ENCODE measurements around the gene CDH6. TPM values are rescaled to one million over a fixed set of nuclear protein-coding genes. Genes with fewer than 3 reads are reported as not detected.
A peak's percentile ranks its signal among the peaks of the same experiment; 100 is the strongest.

The CDH6 gene
- total and polyA plus RNA-seq, 2 of the 4 experiments (the other 2 are of a cell fraction) = 72.2 to 232 TPM

DNA sequence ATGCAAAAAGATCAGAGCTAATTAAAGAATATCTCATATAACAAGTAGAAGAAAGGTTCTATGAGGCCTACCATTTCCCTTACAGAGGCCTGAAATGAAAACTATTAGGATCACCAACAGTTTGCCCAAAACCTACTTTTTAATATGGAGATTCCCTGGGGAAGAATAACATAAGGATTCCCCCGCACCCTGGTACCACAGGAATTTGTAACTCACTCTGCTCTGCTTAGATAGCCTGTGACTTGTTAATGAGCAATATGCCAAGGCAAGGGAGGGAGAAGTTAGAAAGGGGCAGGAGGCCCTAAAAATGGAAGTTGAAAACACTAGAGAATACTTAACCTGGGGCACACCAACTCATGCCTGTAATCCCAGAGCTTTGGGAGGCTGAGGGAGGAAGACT, 107.0 kb downstream of the CDH6 start:
- no peak overlapping the region for H3K4me2 ChIP-seq (ENCODE audit: low read depth, low read length)
- H2AK5ac ChIP-seq (ENCODE audit: low read depth, low read length) = no peak overlapping the region
- no CpG with 5 or more reads among the region's 1 CpG for WGBS, 2 experiments (ENCODE audit: extremely low coverage in 2 of 2, insufficient read length in 1 of 2)
- no peaks in the 10 kb centered on the region for H3K9me1 ChIP-seq (ENCODE audit: insufficient read depth, low read length)
- H2BK120ac ChIP-seq (ENCODE audit: low read depth, low read length) = no peak overlapping the region
- no peaks in the 10 kb centered on the region for H4K20me1 ChIP-seq (ENCODE audit: insufficient read depth, low read length)
- no peak overlapping the region for H4K91ac ChIP-seq (ENCODE audit: insufficient read depth, low read depth, low read length)
- ChIA-PET CTCF (interaction anchor here (0.6 kb wide), 1 partner anchor 38 kb away, joined by 4 read pairs; no protein-coding TSS in a partner anchor), POLR2A (ENCODE audit: unreplicated experiment) (no interaction called here)
- H3K4me1 ChIP-seq (ENCODE audit: control insufficient read depth, insufficient read depth, low read length) = peaks cover 3% of the 10 kb centered on the region; the same call in 1 of the 2 replicates
- no peak overlapping the region for H3K56ac ChIP-seq (ENCODE audit: extremely low read depth, insufficient read depth, low read length)
- no peak overlapping the region for H3K14ac ChIP-seq (replicated peaks; ENCODE audit: low read depth, low read length)
- no peak overlapping the region for H4K5ac ChIP-seq (ENCODE audit: low read depth, low read length)
- no peak overlapping the region for H3K27ac ChIP-seq (ENCODE audit: insufficient read depth, low read length)
- no peaks in the 10 kb centered on the region for H3K9me3 ChIP-seq (ENCODE audit: control insufficient read depth, insufficient read depth, low read length)
- H3K4ac ChIP-seq (ENCODE audit: low read depth, low read length) = no peak overlapping the region
- no peak overlapping the region for H4K8ac ChIP-seq (ENCODE audit: low read depth in 2 of 2, low read length in 2 of 2)
- no peaks in the 10 kb centered on the region for H3K27me3 ChIP-seq (ENCODE audit: control insufficient read depth, insufficient read depth, low read length)
- dilution Hi-C loops (cut with HindIII; ENCODE audit: low sequenced_read_pairs, unreplicated experiment) = no loop called here
- TF ChIP-seq BHLHE40 (IDR thresholded peaks at IDR 0.05; ENCODE audit: low read depth, low read length) = no peak
- no peak for TF ChIP-seq MAZ (IDR thresholded peaks at IDR 0.05; ENCODE audit: borderline replicate concordance, low read depth, low read length)
- TF ChIP-seq, protein P1, sequence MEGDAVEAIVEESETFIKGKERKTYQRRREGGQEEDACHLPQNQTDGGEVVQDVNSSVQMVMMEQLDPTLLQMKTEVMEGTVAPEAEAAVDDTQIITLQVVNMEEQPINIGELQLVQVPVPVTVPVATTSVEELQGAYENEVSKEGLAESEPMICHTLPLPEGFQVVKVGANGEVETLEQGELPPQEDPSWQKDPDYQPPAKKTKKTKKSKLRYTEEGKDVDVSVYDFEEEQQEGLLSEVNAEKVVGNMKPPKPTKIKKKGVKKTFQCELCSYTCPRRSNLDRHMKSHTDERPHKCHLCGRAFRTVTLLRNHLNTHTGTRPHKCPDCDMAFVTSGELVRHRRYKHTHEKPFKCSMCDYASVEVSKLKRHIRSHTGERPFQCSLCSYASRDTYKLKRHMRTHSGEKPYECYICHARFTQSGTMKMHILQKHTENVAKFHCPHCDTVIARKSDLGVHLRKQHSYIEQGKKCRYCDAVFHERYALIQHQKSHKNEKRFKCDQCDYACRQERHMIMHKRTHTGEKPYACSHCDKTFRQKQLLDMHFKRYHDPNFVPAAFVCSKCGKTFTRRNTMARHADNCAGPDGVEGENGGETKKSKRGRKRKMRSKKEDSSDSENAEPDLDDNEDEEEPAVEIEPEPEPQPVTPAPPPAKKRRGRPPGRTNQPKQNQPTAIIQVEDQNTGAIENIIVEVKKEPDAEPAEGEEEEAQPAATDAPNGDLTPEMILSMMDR (conservative IDR thresholded peaks at IDR 0.05; ENCODE audit: low read depth, low read length) = no peak
- TF ChIP-seq POLR2A (IDR thresholded peaks at IDR 0.05; ENCODE audit: low read depth, low read length) = no peak
- no peak for TF ChIP-seq RAD21 (IDR thresholded peaks at IDR 0.05; ENCODE audit: low read length)
- TF ChIP-seq RCOR1 (IDR thresholded peaks at IDR 0.05; ENCODE audit: insufficient replicate concordance, low read length) = no peak
- no peak for TF ChIP-seq RFX5 (IDR thresholded peaks at IDR 0.05; ENCODE audit: low read depth, low read length)
- TF ChIP-seq, protein P2, sequence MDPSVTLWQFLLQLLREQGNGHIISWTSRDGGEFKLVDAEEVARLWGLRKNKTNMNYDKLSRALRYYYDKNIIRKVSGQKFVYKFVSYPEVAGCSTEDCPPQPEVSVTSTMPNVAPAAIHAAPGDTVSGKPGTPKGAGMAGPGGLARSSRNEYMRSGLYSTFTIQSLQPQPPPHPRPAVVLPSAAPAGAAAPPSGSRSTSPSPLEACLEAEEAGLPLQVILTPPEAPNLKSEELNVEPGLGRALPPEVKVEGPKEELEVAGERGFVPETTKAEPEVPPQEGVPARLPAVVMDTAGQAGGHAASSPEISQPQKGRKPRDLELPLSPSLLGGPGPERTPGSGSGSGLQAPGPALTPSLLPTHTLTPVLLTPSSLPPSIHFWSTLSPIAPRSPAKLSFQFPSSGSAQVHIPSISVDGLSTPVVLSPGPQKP (IDR thresholded peaks at IDR 0.05; ENCODE audit: borderline replicate concordance, low read depth, low read length) = no peak
- TF ChIP-seq CHD1 (IDR thresholded peaks at IDR 0.05; ENCODE audit: low read depth, low read length) = no peak
- no peak for TF ChIP-seq NFE2L2 (IDR thresholded peaks at IDR 0.05; ENCODE audit: low read depth, low read length)
- no peak for TF ChIP-seq FOS (IDR thresholded peaks at IDR 0.05; ENCODE audit: low read depth, low read length)
- TF ChIP-seq, protein P3, sequence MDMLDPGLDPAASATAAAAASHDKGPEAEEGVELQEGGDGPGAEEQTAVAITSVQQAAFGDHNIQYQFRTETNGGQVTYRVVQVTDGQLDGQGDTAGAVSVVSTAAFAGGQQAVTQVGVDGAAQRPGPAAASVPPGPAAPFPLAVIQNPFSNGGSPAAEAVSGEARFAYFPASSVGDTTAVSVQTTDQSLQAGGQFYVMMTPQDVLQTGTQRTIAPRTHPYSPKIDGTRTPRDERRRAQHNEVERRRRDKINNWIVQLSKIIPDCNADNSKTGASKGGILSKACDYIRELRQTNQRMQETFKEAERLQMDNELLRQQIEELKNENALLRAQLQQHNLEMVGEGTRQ (IDR thresholded peaks at IDR 0.05; ENCODE audit: low read depth, low read length) = no peak
- peaks cover 0 to 6% of the 10 kb centered on the region in 2 experiments; a peak in 2 of 4 replicates for H3K79me1 ChIP-seq (ENCODE audit: low read depth in 1 of 2, low read length in 2 of 2)
- H3K4me3 ChIP-seq (ENCODE audit: insufficient read depth, low read depth, low read length) = no peak overlapping the region
- H3K18ac ChIP-seq (ENCODE audit: low read depth, low read length) = no peak overlapping the region
- H3K36me3 ChIP-seq (ENCODE audit: control insufficient read depth, insufficient read depth, low read length) = peaks cover 16% of the 10 kb centered on the region
- no peak overlapping the region for H2BK5ac ChIP-seq (ENCODE audit: low read depth, low read length, poor library complexity, severe bottlenecking)
- no peak overlapping the region for H3K9ac ChIP-seq (ENCODE audit: low read depth, low read length)
- no peak overlapping the region for H2BK15ac ChIP-seq (ENCODE audit: low read depth, low read length)
- in situ Hi-C loops (cut with MboI; ENCODE audit: low sequenced_read_pairs) = no loop called here
- DNase-seq = peak; percentile 9
- BruUV-seq (replicated peaks) = no TSS peak
- H2AK9ac ChIP-seq (replicated peaks; ENCODE audit: low read depth, low read length, poor library complexity) = no peak overlapping the region
- intact Hi-C loops (cut with micrococcal nuclease) = no loop called here
- no peak overlapping the region for H2BK20ac ChIP-seq (ENCODE audit: low read depth, low read length)
- ATAC-seq (ENCODE audit: low read depth) = no peak
- H3K23ac ChIP-seq (ENCODE audit: low read depth, low read length) = no peak overlapping the region
- H2AFZ ChIP-seq (replicated peaks; ENCODE audit: low read length, poor library complexity) = no peak overlapping the region

Data from IMR-90 (cell line).